Heart left ventricle (tissue), 13 donors: Measurements from ENCODE around the gene ADCK2.

Experiments
- POLR2A ChIP-seq, 2 donors: fragments of 450-650 bp; IDR thresholded peaks; one replicate each; pipeline ENCODE4 v1.6.1; 2017; ENCODE audit warnings: antibody characterized with exemption in 2 of 2, mild to moderate bottlenecking in 2 of 2, moderate library complexity in 2 of 2
- TF ChIP-seq, protein P1 (sequence below), 12 donors: fragments of 200-600 bp; sonication (generic) in 4 of 12; IDR thresholded peaks; one replicate each; pipeline versions ENCODE4 v1.5.0 to v1.8.0; 2018 to 2022; ENCODE audit warnings: antibody characterized with exemption in 12 of 12, mild to moderate bottlenecking in 5 of 12
- donor health status: ischemic (EF 13 %, LVEDD 7.1; RV severe dilation, severe dysfunction).
- donor health status: DM: no; HTN: yes; CAD: no.
- donor health status: DM: no; HTN: no; CAD: no.
- donor health status: ischemic (EF 25% LVEDD 6.9; RV normal size, moderate dysfunction).
- donor health status: ischemic (EF 25% LVEDD 5.7; RV mildly dilated, moderate dysfunction).
- donor health status: ischemic (EF 35%, LVEDD 5.7; RV mildly dilated, moderate dysfunction).
- donor health status: nonischemic (EF 11% LVEDD 7.7; RV severe dilation, severe dysfunction).
- donor health status: DM: yes; HTN: yes; CAD: no.
- donor health status: PGD.
- donor health status: ischemic (EF 29% LVEDD 5.4; RV normal size, mild dysfunction).
- donor health status: nonischemic (EF 23%, LVEDD 6.1; RV moderate dilation, normal function).

DNA sequence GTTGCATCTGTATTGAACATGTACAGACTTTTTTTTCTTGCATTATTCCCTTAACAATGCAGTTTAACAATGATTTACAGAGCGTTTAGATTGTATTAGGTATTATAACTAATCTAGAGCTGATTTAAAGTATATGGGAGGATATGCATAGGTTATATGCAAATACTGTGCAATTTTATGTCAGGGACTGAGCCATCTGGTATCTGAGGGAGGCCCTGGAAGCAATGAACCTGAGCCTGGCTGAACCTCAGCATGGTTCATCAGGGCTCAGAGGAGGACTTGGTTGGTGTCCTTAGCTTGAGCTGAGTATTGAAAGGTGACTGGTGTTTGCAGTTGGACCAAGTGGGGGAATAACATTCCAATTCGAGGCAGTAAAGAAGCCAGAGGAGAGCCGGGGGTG lies 4.8 kb downstream of the ADCK2 start:
- no peak for TF ChIP-seq POLR2A (IDR thresholded peaks at IDR 0.05)
- TF ChIP-seq, protein P1, sequence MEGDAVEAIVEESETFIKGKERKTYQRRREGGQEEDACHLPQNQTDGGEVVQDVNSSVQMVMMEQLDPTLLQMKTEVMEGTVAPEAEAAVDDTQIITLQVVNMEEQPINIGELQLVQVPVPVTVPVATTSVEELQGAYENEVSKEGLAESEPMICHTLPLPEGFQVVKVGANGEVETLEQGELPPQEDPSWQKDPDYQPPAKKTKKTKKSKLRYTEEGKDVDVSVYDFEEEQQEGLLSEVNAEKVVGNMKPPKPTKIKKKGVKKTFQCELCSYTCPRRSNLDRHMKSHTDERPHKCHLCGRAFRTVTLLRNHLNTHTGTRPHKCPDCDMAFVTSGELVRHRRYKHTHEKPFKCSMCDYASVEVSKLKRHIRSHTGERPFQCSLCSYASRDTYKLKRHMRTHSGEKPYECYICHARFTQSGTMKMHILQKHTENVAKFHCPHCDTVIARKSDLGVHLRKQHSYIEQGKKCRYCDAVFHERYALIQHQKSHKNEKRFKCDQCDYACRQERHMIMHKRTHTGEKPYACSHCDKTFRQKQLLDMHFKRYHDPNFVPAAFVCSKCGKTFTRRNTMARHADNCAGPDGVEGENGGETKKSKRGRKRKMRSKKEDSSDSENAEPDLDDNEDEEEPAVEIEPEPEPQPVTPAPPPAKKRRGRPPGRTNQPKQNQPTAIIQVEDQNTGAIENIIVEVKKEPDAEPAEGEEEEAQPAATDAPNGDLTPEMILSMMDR (IDR thresholded peaks at IDR 0.05), result no peak
